ENCODE data around the gene RPL13.

The RPL13 gene

DNA sequence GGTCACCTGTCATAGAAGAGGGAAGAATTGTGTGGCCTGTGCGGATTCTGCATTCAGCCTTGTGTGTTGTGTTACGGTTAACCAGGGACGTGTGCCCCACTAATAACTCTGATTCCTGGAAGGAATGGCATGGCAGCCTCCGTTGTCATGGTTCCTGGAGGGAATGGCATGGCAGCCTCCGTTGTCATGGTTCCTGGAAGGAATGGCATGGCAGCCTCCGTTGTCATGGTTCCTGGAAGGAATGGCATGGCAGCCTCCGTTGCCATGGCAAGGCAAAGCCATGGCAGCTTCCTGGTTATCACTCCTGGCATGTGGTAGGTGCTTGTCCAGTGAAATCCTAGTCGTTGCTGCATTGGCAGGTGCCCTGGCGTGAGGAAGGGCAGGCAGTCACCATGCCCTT lies 43.4 kb upstream of the RPL13 start:
- TF ChIP-seq CSDC2 (CRISPR knock-in tag; IDR thresholded peaks at IDR 0.05) (no peak), ESRRG (CRISPR knock-in tag; IDR thresholded peaks at IDR 0.05) (no peak), PPARA (CRISPR knock-in tag; IDR thresholded peaks at IDR 0.05; ENCODE audit: borderline replicate concordance) (no peak), GLIS3 (CRISPR knock-in tag; IDR thresholded peaks at IDR 0.05) (no peak), ZC3H10 (CRISPR knock-in tag; IDR thresholded peaks at IDR 0.05) (no peak), TOX (CRISPR knock-in tag; IDR thresholded peaks at IDR 0.05; ENCODE audit: borderline replicate concordance) (no peak), ARNTL (CRISPR knock-in tag; IDR thresholded peaks at IDR 0.05; ENCODE audit: borderline replicate concordance, low read depth) (no peak), RARB (CRISPR knock-in tag; IDR thresholded peaks at IDR 0.05) (no peak)
- TF ChIP-seq, protein P1, sequence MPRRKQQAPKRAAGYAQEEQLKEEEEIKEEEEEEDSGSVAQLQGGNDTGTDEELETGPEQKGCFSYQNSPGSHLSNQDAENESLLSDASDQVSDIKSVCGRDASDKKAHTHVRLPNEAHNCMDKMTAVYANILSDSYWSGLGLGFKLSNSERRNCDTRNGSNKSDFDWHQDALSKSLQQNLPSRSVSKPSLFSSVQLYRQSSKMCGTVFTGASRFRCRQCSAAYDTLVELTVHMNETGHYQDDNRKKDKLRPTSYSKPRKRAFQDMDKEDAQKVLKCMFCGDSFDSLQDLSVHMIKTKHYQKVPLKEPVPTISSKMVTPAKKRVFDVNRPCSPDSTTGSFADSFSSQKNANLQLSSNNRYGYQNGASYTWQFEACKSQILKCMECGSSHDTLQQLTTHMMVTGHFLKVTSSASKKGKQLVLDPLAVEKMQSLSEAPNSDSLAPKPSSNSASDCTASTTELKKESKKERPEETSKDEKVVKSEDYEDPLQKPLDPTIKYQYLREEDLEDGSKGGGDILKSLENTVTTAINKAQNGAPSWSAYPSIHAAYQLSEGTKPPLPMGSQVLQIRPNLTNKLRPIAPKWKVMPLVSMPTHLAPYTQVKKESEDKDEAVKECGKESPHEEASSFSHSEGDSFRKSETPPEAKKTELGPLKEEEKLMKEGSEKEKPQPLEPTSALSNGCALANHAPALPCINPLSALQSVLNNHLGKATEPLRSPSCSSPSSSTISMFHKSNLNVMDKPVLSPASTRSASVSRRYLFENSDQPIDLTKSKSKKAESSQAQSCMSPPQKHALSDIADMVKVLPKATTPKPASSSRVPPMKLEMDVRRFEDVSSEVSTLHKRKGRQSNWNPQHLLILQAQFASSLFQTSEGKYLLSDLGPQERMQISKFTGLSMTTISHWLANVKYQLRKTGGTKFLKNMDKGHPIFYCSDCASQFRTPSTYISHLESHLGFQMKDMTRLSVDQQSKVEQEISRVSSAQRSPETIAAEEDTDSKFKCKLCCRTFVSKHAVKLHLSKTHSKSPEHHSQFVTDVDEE (CRISPR knock-in tag; IDR thresholded peaks at IDR 0.05), result no peak
- TF ChIP-seq, protein P2, sequence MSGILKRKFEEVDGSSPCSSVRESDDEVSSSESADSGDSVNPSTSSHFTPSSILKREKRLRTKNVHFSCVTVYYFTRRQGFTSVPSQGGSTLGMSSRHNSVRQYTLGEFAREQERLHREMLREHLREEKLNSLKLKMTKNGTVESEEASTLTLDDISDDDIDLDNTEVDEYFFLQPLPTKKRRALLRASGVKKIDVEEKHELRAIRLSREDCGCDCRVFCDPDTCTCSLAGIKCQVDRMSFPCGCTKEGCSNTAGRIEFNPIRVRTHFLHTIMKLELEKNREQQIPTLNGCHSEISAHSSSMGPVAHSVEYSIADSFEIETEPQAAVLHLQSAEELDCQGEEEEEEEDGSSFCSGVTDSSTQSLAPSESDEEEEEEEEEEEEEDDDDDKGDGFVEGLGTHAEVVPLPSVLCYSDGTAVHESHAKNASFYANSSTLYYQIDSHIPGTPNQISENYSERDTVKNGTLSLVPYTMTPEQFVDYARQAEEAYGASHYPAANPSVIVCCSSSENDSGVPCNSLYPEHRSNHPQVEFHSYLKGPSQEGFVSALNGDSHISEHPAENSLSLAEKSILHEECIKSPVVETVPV (CRISPR knock-in tag; IDR thresholded peaks at IDR 0.05), result no peak
- no peak for ATAC-seq

DNA sequence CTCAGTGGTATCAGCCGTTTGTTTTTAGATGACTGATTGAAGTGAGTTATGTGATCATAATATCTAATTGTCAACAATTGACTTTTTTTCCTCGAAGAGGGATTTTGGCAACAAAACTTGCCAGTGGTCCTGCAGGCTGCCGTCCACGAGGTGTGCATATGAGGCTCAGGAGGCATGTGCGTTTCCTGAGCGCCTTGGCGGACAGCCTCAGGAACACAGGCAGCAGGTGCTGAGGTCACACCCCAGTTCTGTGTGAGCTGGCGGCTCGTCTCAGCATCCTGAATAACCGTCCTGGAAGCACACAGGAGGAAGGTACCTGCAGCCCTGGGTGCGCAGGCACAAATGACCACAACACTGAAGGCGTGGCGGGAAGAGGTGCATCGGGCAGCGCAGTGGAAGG lies 40.6 kb upstream of the RPL13 start:
- TF ChIP-seq TCF4 (CRISPR knock-in tag; IDR thresholded peaks at IDR 0.05; ENCODE audit: borderline replicate concordance), result no peak
- TF ChIP-seq, protein P3, sequence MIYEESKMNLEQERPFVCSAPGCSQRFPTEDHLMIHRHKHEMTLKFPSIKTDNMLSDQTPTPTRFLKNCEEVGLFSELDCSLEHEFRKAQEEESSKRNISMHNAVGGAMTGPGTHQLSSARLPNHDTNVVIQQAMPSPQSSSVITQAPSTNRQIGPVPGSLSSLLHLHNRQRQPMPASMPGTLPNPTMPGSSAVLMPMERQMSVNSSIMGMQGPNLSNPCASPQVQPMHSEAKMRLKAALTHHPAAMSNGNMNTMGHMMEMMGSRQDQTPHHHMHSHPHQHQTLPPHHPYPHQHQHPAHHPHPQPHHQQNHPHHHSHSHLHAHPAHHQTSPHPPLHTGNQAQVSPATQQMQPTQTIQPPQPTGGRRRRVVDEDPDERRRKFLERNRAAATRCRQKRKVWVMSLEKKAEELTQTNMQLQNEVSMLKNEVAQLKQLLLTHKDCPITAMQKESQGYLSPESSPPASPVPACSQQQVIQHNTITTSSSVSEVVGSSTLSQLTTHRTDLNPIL (CRISPR knock-in tag; IDR thresholded peaks at IDR 0.05; ENCODE audit: low read depth), result no peak
- TF ChIP-seq ZFP30 (CRISPR knock-in tag; IDR thresholded peaks at IDR 0.05), result no peak
- TF ChIP-seq ZC3H10 (CRISPR knock-in tag; IDR thresholded peaks at IDR 0.05), result no peak
- TF ChIP-seq BACH2 (CRISPR knock-in tag; IDR thresholded peaks at IDR 0.05; ENCODE audit: borderline replicate concordance), result no peak
- TF ChIP-seq ESRRG (CRISPR knock-in tag; IDR thresholded peaks at IDR 0.05), result no peak
- ATAC-seq, result no peak

DNA sequence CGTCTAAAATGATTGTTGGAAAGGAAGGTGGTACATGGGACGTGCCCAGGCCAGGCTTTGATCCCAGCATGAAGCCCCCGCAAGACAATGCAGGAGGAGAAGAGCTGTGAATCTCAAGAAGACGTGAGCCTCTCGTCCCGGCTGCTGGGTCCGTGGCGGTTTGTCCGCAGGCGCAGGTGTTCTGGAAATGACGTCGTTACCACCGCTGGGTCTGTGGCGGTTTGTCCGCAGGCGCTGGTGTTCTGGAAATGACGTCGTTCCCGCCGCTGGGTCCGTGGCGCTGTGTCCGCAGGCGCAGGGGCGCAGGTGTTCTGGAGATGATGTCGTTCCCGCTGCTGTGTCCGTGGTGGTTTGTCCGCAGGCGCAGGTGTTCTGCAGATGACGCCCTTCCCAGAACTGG lies 38.2 kb upstream of the RPL13 start:
- no peak for TF ChIP-seq CSDC2 (CRISPR knock-in tag; IDR thresholded peaks at IDR 0.05)
- no peak for TF ChIP-seq ZFP3 (CRISPR knock-in tag; IDR thresholded peaks at IDR 0.05)
- TF ChIP-seq ESRRG (CRISPR knock-in tag; IDR thresholded peaks at IDR 0.05), result no peak
- no peak for TF ChIP-seq GLIS3 (CRISPR knock-in tag; IDR thresholded peaks at IDR 0.05)
- no peak for TF ChIP-seq TCF4 (CRISPR knock-in tag; IDR thresholded peaks at IDR 0.05; ENCODE audit: borderline replicate concordance)
- TF ChIP-seq ZFP30 (CRISPR knock-in tag; IDR thresholded peaks at IDR 0.05), result no peak
- no peak for TF ChIP-seq PPARA (CRISPR knock-in tag; IDR thresholded peaks at IDR 0.05; ENCODE audit: borderline replicate concordance)
- TF ChIP-seq, protein P4, sequence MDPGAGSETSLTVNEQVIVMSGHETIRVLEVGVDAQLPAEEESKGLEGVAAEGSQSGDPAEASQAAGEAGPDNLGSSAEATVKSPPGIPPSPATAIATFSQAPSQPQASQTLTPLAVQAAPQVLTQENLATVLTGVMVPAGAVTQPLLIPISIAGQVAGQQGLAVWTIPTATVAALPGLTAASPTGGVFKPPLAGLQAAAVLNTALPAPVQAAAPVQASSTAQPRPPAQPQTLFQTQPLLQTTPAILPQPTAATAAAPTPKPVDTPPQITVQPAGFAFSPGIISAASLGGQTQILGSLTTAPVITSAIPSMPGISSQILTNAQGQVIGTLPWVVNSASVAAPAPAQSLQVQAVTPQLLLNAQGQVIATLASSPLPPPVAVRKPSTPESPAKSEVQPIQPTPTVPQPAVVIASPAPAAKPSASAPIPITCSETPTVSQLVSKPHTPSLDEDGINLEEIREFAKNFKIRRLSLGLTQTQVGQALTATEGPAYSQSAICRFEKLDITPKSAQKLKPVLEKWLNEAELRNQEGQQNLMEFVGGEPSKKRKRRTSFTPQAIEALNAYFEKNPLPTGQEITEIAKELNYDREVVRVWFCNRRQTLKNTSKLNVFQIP (CRISPR knock-in tag; IDR thresholded peaks at IDR 0.05; ENCODE audit: borderline replicate concordance, low read depth), result no peak
- TF ChIP-seq ZC3H10 (CRISPR knock-in tag; IDR thresholded peaks at IDR 0.05), result no peak
- TF ChIP-seq OSR1 (CRISPR knock-in tag; IDR thresholded peaks at IDR 0.05), result no peak
- no peak for TF ChIP-seq ZNF565 (CRISPR knock-in tag; conservative IDR thresholded peaks at IDR 0.05; ENCODE audit: low read depth)
- TF ChIP-seq, protein P5, sequence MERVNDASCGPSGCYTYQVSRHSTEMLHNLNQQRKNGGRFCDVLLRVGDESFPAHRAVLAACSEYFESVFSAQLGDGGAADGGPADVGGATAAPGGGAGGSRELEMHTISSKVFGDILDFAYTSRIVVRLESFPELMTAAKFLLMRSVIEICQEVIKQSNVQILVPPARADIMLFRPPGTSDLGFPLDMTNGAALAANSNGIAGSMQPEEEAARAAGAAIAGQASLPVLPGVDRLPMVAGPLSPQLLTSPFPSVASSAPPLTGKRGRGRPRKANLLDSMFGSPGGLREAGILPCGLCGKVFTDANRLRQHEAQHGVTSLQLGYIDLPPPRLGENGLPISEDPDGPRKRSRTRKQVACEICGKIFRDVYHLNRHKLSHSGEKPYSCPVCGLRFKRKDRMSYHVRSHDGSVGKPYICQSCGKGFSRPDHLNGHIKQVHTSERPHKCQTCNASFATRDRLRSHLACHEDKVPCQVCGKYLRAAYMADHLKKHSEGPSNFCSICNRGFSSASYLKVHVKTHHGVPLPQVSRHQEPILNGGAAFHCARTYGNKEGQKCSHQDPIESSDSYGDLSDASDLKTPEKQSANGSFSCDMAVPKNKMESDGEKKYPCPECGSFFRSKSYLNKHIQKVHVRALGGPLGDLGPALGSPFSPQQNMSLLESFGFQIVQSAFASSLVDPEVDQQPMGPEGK (CRISPR knock-in tag; IDR thresholded peaks at IDR 0.05; ENCODE audit: borderline replicate concordance), result no peak
- TF ChIP-seq, protein P2 (CRISPR knock-in tag; IDR thresholded peaks at IDR 0.05), result no peak
- no peak; the same call in 2 of the 3 replicates for ATAC-seq

Data from SK-N-SH treated with all-trans-retinoic acid at 6 μM for 48 hours (cell line).